HG03520 (cell line): Measurements from ENCODE around the gene GPC1.

ENCODE experiments used
- ATAC-seq: cut with Tn5 transposase; IDR thresholded peaks from one replicate; pipeline ENCODE4 v1.9.1; 2021; ENCODE audit warnings: mild to moderate bottlenecking, moderate library complexity; ENCODE audit not compliant: unreplicated experiment

The GPC1 gene

DNA sequence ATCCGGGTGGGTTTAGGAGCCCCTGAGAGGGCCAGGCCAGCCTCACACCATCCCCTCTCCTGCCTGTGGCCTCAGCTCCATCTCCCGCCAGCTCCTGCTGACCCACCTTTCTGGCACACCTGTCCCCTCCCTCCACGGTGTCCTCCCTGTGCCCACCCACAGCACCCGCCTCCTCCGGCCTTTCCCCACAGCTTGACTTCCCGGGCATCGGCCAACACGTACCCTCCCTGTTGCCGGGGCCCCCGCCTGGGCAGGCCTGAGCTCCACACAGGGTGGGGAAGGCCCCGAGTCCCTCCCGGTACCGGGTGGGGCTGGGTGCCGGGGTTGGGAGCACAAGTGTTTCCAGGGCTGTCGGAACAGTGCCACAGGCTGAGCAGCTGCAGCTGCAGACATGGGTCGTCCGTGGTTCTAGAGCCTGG lies 6.5 kb downstream of the GPC1 start:
- ATAC-seq, result no peak

- ATAC-seq, result no peak
Measured at GRCh38 chr2:240442891-240443715, 7.6 kb downstream of the GPC1 start.

GRCh38 chr2:240443891-240444301 lies 8.4 kb downstream of the GPC1 start:
- ATAC-seq, result no peak

DNA sequence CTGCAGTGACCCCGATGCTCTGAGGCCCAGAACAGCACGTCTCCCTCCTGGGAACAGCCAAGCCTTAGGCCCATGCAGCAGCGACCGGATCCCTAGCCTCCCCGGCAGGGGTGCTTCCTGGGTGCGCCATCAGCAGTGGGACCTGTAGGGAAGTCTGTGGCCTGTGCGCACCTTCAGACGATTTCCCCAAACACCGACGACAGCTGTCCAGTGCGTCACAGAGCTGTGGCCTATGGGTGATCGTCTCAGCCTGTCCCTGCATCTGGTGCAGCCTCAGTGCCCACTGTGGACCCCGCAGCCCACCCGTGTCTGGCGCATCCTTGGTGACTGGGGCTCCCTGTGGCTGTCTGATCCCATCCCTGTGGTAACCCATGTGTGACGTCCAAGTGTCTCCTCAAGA lies 9.0 kb downstream of the GPC1 start:
- no peak for ATAC-seq

DNA sequence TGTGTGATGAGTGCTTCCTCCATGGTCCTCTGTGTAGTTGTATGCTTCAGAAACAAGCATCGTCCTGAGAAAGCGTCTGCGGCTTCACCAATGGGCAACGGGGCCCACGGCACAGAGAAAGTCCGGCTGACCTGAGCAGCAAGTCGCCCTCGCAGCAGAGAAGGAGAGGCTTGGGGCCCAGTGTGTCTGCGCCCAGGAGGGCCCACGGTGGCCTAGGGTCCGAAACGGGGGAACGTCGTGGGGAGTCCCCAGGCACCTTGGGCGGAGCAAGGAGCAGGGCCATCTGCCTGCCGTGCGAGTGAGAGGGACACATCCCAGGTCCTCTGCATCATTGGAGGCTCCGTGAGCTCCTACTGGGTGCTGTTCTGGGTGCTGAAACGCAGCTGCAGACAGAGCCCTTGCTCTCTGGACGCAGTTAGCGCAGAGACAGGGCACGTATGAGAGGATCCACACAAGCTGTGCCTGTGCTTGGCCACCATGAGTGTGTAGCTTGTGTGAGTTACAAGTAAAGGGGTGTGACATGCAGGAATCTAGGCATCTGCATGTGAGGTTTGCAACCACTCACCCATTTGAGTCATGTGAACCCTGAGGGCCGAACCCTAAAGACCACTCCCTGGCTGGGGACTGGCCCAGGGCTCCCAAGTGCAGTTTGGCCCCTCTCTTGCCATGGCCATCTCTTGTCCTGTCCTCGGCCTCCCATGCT lies 10.6 kb downstream of the GPC1 start:
- ATAC-seq, result no peak

DNA sequence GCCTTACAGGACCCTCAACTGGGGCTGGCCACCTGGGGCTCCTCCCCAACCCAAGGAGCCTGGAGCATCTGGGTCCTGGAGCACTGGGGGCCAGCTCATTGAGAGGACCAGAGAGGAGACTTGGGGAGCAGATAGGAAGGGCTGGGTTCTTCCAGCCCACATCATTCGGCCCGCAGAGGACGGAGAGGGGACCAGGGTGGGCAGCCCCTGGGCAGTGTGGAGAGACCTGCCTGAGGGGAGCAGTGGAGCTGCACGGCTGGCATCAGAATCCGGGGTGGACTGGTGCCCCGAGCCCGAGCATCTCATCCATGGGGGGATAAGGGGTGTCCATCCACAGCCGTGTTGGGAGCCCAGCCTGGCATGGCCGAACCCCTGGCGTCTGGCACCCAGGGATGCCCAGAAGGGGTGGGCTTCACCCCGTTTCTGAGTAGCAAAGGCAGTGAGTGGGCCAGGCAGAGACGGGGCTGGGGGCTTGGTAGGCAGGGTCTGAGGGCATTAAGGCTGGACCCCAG lies 11.3 kb downstream of the GPC1 start:
- no peak for ATAC-seq

DNA sequence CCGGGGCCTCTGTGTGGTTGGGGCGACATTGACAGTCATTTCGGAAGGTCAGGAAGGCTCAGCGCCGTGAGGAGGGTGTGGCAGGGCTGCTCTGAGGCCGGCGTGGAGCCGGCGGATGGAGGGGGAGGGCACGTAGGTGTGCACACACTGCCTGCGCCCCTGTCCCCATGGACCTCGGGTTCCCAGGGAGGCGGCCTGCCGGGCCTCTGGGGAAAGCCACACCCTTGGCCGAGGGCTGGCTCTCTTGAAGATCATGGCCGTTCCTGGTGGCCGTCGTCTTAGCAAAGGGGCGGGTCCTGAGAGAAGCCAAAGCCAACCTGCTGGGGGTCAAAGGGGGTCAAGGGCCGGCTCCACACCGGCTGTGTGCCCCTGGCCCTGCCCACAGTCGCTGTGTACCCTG lies 11.9 kb downstream of the GPC1 start:
- ATAC-seq, result no peak

DNA sequence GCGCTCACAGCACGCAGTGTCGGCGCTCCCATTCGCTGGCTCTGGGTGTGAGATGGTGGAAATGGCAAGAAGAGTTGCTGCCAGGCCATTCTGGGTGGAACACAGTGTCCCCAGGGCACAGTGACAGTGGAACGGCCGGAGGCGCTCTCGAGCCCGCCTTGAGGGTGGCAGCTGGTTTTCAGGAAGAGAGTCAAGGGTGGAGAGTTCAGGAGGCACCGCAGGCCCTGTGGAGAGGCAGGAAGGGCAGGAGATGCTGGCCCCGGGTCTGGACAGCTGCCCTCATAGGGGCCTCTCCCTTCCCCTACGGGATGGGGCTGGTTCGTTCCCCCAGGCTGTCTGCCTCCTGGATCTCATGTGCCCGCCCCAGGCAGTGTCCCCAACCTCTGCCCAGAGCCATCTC lies 12.5 kb downstream of the GPC1 start:
- no peak for ATAC-seq

DNA sequence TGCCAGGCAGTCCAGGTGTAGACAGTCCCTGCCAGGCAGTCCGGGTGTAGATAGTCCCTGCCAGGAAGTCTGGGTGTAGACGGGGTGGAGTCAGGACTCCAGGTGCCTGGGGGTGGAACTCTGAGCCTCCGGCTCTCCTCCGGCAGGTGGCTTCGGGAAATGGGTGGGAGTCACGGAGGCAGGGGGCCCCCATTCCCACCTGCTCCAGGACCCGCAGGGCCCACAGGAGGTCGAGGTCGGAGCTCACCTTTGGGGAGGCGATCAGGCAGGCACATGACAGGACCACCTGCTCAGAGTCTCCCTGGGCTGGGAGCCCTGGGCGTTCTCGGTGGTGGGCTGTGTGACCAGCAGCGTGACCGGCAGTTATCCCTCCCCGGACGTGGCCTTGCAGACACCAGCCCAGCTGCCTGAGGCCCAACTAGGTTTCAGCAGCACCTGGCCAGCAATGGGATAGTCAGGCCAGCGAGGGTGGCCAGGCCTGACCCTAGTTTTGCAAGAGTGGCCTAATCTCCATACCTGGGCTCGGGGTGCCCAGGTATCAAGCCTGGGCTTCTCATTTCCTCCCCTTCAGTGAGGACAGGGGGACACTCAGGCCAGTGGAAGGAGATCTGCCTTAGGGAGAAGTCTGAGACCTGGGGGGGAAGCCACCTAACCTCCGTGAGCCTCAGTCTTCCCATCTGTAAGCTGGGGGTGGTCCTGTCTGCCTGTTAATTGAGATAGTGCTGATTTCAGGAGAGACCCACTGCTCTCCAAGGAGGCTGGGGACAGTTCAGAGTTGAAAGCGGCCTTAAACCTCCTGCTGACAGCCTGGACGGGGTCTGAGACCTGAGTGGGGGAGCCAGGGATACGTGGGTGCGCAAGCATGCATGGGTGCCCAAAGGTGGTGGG lies 13.2 kb downstream of the GPC1 start:
- no peak for ATAC-seq

GRCh38 chr2:240449764-240450531 lies 14.5 kb downstream of the GPC1 start:
- no peak for ATAC-seq

DNA sequence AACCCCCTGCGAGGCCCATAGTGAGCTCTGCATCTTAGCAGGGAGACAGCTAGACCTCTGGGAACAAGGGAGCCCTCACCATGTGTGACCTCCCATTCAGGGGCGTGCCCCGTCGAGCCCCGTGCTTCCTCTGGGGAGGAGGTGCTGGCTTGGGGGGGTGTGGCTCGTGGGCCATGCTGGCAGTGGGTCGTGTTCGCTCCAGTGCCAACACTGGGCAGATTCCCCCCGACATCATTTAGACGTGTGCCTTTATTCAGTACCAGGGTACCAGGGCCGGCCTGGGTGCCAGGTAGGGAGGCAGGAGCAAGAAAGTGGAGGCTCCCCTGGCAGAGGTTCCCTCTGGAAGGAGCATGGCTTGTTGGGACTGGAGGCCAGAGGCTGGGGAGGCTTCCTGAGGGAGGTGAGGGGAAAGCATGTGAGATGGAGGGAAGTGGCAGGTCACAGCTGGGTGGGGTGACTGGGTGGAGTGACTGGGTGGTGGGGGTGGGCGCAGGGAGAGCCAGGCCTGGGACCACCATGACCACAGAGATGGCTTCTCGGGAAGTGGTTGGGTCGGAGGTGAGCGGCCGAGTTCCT lies 15.2 kb downstream of the GPC1 start:
- no peak for ATAC-seq

DNA sequence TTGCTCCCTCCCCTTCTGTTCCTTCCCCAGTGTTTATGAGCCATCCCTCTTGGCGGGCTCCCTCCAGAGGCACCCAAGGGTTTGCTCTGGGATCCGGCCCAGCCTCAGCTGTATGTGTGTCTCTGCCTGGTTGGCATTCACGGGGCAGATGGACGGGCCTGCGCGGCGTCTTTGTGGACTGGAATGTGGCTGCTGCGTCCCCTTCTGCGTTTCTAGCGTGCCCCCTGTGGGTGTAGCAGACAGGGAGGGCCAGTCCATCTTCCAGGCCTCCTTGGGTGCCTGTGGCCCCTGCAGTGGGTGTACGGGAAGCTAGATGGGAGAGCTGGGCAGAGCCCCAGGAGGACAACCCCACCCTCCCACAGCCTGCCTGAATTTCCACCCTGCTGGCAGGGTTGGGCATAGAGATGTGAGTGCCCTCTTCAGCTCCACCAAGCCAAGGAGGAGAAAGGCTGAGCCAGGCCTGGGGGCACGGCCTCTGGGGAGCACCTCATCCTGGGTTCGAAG lies 15.7 kb downstream of the GPC1 start:
- no peak for ATAC-seq

DNA sequence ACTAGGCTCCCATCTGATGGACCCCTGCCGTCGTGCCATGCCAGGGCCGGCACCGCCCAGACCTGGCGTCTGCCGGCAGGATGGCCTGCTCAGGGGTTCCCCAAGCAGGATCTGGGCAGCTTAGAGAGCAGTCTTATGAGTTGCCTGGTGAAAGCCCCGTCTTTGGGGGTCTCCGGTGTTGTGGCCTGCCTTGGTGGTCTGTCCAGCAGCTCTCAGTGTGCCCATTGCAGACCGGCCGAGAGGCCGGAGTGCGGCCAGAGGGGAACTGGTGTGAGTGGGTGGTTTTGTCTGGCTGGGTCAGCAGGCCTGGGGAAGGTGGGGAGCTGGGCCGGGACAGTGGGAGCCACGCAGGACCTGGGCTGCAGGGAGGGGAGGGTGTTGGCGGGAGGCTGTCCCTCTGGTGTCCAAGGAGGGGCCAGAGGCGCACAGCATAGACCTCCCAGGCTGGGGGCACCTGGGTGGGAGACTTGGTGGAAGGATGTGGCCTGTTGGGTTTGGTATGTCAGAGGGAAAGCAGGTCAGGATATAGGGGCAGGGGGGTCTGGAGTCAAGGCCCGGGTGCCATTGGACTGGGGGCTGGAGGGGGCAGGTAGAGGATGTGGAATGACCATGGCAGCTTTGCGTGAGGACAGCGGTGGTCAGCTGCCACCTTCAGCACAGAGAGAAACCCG lies 16.5 kb downstream of the GPC1 start:
- no peak for ATAC-seq

GRCh38 chr2:240452462-240453256 lies 17.2 kb downstream of the GPC1 start:
- no peak for ATAC-seq

DNA sequence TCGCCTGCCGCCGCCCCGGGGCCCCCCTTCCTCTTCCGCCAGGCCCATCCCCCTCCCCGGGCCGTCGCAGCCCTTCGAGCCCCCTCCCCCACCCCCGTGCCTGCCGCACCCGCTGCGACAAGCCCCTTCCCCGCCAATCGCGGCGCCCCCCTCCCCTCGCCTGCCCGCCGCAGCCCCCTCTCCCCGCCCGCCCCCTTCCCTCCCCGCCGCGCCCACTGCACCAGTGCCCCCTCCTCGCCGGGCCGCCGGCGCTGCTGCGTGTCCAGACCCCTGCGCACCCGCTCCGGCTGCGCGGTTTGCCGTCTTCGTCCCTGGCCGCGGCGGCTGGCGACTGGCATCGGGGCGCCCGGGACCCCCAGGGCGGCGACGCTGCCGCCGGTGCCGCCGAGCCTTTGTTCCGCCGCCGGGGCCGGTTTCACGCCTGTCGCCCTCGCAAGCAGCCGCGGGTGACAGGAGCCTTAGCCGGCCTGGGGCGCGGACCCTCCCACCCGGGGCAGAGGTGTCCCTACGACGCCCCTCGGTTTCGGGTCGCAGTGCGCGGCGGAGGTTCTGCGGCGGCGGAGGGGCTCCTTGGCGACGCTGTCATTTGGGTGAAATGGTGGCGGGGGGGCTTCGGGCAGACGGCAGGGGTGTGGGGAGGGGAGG lies 18.1 kb downstream of the GPC1 start:
- ATAC-seq, result no peak

DNA sequence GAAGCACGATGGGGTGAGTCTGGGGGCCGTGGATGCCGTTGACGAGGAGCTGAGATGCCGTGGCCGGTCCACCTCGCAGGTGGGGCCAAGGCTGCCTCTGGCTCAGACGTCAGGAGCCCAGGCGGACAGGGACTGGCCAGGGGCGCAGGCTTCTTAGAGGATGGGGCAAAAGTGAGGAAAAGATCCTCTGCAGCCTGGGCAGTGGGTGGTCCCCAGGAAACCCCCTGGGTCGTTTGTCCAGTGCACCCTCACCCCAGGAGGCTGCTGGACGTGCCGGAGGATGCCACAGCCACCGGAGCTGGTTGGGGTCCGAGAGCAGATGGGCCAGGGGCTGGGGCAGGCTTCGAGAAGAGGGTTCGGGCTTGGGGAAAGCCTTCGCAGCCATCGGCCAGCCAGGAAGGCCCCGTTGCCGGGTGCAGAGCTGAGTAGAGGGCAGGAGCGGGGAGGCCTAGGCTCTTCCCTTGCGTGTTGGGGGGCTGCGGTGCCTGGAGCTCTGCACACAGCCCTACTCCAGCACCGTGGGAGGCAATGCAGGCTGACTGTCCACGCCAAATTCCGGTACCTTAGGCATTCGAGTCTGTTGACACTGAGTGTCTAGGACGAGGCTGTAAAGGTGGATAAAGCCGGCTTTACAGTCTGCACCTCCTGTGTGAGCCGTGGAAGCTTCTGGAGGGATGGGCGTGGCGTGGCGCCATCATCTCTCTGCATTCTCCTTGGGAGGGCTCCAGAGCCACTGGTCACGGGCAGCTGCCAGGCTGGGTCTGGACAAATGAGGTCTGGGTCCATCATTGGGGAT lies 18.8 kb downstream of the GPC1 start:
- no peak for ATAC-seq

DNA sequence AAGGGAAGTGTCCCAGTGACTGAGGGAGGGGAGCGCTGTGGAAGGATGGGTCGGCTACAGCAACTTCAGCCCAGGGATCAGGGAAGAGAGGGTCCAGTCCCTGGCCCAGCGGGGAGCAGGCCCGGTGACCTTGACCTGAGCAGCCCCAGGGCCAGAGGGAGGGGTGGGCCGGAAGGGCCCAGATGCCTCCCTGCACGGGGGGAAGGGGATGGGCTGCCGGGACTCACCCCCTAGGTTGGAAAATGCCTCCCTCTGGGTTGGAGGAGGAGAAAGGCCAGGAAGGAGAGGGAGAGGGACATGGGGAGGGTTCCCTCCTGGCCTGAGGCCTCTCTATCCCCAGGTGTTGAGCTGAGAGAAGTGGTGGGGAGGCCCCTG lies 19.8 kb downstream of the GPC1 start:
- no peak for ATAC-seq
